WTC11 (cell line): ENCODE data around the gene ERC2. TPM values are rescaled to one million over a fixed set of nuclear protein-coding genes. Genes with fewer than 3 reads are reported as not detected.

ENCODE experiments used
- AR ChIP-seq: fragments of 250-450 bp; sonication (Bioruptor Pico); IDR thresholded peaks from 2 replicates; pipeline ENCODE4 v1.9.0; 2021; ENCODE audit warnings: mild to moderate bottlenecking
- ATF1 ChIP-seq: sonication (generic); formaldehyde crosslinking; IDR thresholded peaks from 2 replicates; pipeline ENCODE4 v1.8.1; 2023; ENCODE audit warnings: mild to moderate bottlenecking, moderate library complexity, missing genetic modification reagents
- CBFB ChIP-seq: sonication (generic); formaldehyde crosslinking; IDR thresholded peaks from 2 replicates; pipeline ENCODE4 v1.8.1; 2022; ENCODE audit warnings: mild to moderate bottlenecking, low read depth, missing genetic modification reagents
- CDX4 ChIP-seq: fragments of 250-450 bp; sonication (Bioruptor Pico); IDR thresholded peaks from 2 replicates; pipeline ENCODE4 v1.9.0; 2021; ENCODE audit warnings: moderate library complexity, mild to moderate bottlenecking, inconsistent platforms, borderline replicate concordance
- CTCF ChIP-seq: fragments of 200-600 bp; IDR thresholded peaks from 2 replicates; pipeline ENCODE4 v1.8.0; 2022; ENCODE audit warnings: antibody characterized with exemption
- E2F5 ChIP-seq: sonication (generic); formaldehyde crosslinking; IDR thresholded peaks from 2 replicates; pipeline ENCODE4 v1.8.1; 2022; ENCODE audit warnings: mild to moderate bottlenecking, moderate library complexity, missing genetic modification reagents
- ELF4 ChIP-seq: sonication (generic); formaldehyde crosslinking; IDR thresholded peaks from 2 replicates; pipeline ENCODE4 v1.8.1; 2022; ENCODE audit warnings: low read depth, mild to moderate bottlenecking, moderate library complexity, missing genetic modification reagents
- ETV6 ChIP-seq: sonication (generic); formaldehyde crosslinking; IDR thresholded peaks from 2 replicates; pipeline ENCODE4 v1.8.1; 2022; ENCODE audit warnings: mild to moderate bottlenecking, missing genetic modification reagents
- FOXP1 ChIP-seq: sonication (generic); formaldehyde crosslinking; IDR thresholded peaks from 2 replicates; pipeline ENCODE4 v1.8.0; 2022; ENCODE audit warnings: missing genetic modification reagents, mild to moderate bottlenecking, moderate library complexity, borderline replicate concordance
- GTF2I ChIP-seq: fragments of 250-450 bp; sonication (Bioruptor Pico); conservative IDR thresholded peaks from 2 replicates; pipeline ENCODE4 v1.4.0; 2021; ENCODE audit warnings: mild to moderate bottlenecking
- HMGA2 ChIP-seq: fragments of 250-450 bp; sonication (Bioruptor Pico); IDR thresholded peaks from 2 replicates; pipeline ENCODE4 v1.4.0; 2021; ENCODE audit warnings: mild to moderate bottlenecking, moderate library complexity
- IRF2 ChIP-seq: sonication (generic); formaldehyde crosslinking; IDR thresholded peaks from 2 replicates; pipeline ENCODE4 v1.8.0; 2022; ENCODE audit warnings: low read depth, missing genetic modification reagents, borderline replicate concordance
- KAT7 ChIP-seq: sonication (generic); formaldehyde crosslinking; IDR thresholded peaks from 2 replicates; pipeline ENCODE4 v1.8.1; 2023; ENCODE audit warnings: missing genetic modification reagents, mild to moderate bottlenecking, borderline replicate concordance
- MAX ChIP-seq: sonication (generic); formaldehyde crosslinking; IDR thresholded peaks from 2 replicates; pipeline ENCODE4 v1.8.0; 2022; ENCODE audit warnings: mild to moderate bottlenecking, missing genetic modification reagents
- MYBL2 ChIP-seq: sonication (generic); formaldehyde crosslinking; IDR thresholded peaks from 2 replicates; pipeline ENCODE4 v1.8.1; 2023; ENCODE audit warnings: mild to moderate bottlenecking, moderate library complexity, missing genetic modification reagents
- SMAD4 ChIP-seq: sonication (generic); formaldehyde crosslinking; IDR thresholded peaks from 2 replicates; pipeline ENCODE4 v1.8.0; 2022; ENCODE audit warnings: mild to moderate bottlenecking, missing genetic modification reagents
- TCF7 ChIP-seq: sonication (generic); formaldehyde crosslinking; IDR thresholded peaks from 2 replicates; pipeline ENCODE4 v1.8.0; 2022; ENCODE audit warnings: mild to moderate bottlenecking, low read depth, missing genetic modification reagents, moderate library complexity
- TEAD1 ChIP-seq: sonication (generic); formaldehyde crosslinking; IDR thresholded peaks from 2 replicates; pipeline ENCODE4 v1.8.0; 2022; ENCODE audit warnings: mild to moderate bottlenecking, missing genetic modification reagents
- USF2 ChIP-seq: sonication (generic); formaldehyde crosslinking; IDR thresholded peaks from 2 replicates; pipeline ENCODE4 v1.8.1; 2023; ENCODE audit warnings: mild to moderate bottlenecking, missing genetic modification reagents, moderate library complexity
- ZBTB43 ChIP-seq: sonication (generic); formaldehyde crosslinking; IDR thresholded peaks from 2 replicates; pipeline ENCODE4 v1.8.1; 2023; ENCODE audit warnings: mild to moderate bottlenecking, missing genetic modification reagents
- ZNF121 ChIP-seq: sonication (generic); formaldehyde crosslinking; IDR thresholded peaks from 2 replicates; pipeline ENCODE4 v1.8.0; 2023; ENCODE audit warnings: missing genetic modification reagents
- ZNF423 ChIP-seq: fragments of 250-450 bp; sonication (Bioruptor Pico); IDR thresholded peaks from 2 replicates; pipeline ENCODE4 v2.1.2; 2022; ENCODE audit warnings: mild to moderate bottlenecking, moderate library complexity
- ZNF532 ChIP-seq: fragments of 250-450 bp; sonication (Bioruptor Pico); IDR thresholded peaks from 2 replicates; pipeline ENCODE4 v1.9.0; 2021; ENCODE audit warnings: mild to moderate bottlenecking, borderline replicate concordance
- ZNF671 ChIP-seq: fragments of 250-450 bp; sonication (Bioruptor Pico); IDR thresholded peaks from 2 replicates; pipeline ENCODE4 v1.8.0; 2021; ENCODE audit warnings: mild to moderate bottlenecking
- ZSCAN18 ChIP-seq: fragments of 250-450 bp; sonication (Bioruptor Pico); IDR thresholded peaks from 2 replicates; pipeline ENCODE4 v2.1.2; 2022; ENCODE audit warnings: mild to moderate bottlenecking, moderate library complexity
- total RNA-seq: library from RNA; stranded (reverse); gene quantifications from 3 replicates; pipeline ENCODE4 v1.2.3, GENCODE V29; 2021

Gene ERC2
- total RNA-seq, 1 experiment from 2014 or later = 23.5 TPM

GRCh38 chr3:55571913-55572312 lies 896.4 kb downstream of the ERC2 start (continued):
- TF ChIP-seq ZBTB43 (CRISPR knock-in tag) (no peak), ZNF532 (CRISPR knock-in tag) (no peak), ATF1 (no peak), IRF2 (no peak), ZNF423 (CRISPR knock-in tag) (peak; percentile 75), FOXP1 (CRISPR knock-in tag) (no peak), KAT7 (CRISPR knock-in tag) (peak; percentile 76; the same call in 1 of the 2 replicates), TCF7 (CRISPR knock-in tag) (no peak), USF2 (CRISPR knock-in tag) (no peak), HMGA2 (CRISPR knock-in tag) (no peak), CTCF (no peak; the same call in 1 of the 2 replicates), CDX4 (CRISPR knock-in tag) (no peak), CBFB (CRISPR knock-in tag) (no peak), ZSCAN18 (CRISPR knock-in tag) (no peak), E2F5 (CRISPR knock-in tag) (no peak), AR (CRISPR knock-in tag) (no peak), TEAD1 (CRISPR knock-in tag) (peak; percentile 96), ZNF121 (no peak), ZNF671 (CRISPR knock-in tag) (no peak), SMAD4 (CRISPR knock-in tag) (no peak), GTF2I (no peak), MYBL2 (CRISPR knock-in tag) (no peak), ELF4 (CRISPR knock-in tag) (no peak), MAX (CRISPR knock-in tag) (peak; percentile 56; the same call in 1 of the 2 replicates), ETV6 (CRISPR knock-in tag) (peak; percentile 89)
